Measurements from ENCODE around the gene MYO1E.

DNA sequence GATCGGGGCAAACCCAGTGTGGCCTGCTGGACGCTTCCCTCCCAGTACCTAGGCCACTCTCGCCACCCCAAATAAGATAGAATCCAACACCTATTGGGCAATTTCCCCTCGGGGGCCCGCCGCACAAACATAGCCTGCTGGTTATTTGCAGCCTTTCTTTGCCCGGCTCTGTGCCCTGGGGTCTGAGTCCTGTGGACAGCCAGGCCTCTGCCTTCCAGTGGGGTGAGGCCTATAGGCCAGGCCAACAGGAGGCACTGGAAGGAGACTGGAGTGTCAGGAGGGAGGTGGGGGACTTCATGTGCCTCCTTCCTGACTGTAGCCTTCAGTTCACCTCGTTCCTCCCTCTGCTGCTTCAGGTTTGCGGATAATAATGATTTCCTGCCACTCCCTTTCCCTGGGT, 213.5 kb downstream of the MYO1E start:
- TF ChIP-seq ZFP3 (CRISPR knock-in tag; IDR thresholded peaks at IDR 0.05): no peak
- TF ChIP-seq, protein P1, sequence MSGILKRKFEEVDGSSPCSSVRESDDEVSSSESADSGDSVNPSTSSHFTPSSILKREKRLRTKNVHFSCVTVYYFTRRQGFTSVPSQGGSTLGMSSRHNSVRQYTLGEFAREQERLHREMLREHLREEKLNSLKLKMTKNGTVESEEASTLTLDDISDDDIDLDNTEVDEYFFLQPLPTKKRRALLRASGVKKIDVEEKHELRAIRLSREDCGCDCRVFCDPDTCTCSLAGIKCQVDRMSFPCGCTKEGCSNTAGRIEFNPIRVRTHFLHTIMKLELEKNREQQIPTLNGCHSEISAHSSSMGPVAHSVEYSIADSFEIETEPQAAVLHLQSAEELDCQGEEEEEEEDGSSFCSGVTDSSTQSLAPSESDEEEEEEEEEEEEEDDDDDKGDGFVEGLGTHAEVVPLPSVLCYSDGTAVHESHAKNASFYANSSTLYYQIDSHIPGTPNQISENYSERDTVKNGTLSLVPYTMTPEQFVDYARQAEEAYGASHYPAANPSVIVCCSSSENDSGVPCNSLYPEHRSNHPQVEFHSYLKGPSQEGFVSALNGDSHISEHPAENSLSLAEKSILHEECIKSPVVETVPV (CRISPR knock-in tag; IDR thresholded peaks at IDR 0.05): no peak
